NCI-H146 (cell line): ENCODE data around the gene TENM3.
"Not testable (repeated sequence)": the region's sequence is repeated elsewhere in the genome, so short reads cannot be mapped to it uniquely, and the experiment has no call there.

ENCODE experiments used
- DNase-seq: peaks from one replicate; lab custom pipeline; 2025; lab: John Stamatoyannopoulos, UW

TENM3 gene

GRCh38 chr4:182337366-182337765, 94.2 kb downstream of the TENM3 start:
- DNase-seq: no peak

GRCh38 chr4:182338063-182338462, 94.9 kb downstream of the TENM3 start:
- no peak for DNase-seq

DNA sequence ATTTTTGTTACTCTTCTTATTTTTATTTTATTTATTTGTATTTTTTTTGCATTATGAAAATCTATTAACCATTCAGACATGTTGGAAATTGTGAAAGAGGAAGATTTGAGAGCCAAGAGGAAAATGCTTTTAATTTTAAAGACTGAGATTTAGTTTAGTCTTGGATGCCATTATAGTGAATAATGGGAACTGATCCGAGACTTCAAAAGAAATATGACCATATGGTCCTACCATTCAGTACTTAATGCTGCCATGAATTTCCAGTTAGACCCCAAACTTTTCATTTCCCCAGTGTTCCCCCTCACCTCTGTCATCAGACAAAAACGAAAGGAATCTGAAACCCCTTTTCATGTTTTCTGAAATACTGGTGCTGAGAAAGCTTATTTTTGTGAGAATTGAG, 95.5 kb downstream of the TENM3 start:
- no peak for DNase-seq

GRCh38 chr4:182339221-182339641, 96.0 kb downstream of the TENM3 start:
- no peak for DNase-seq

DNA sequence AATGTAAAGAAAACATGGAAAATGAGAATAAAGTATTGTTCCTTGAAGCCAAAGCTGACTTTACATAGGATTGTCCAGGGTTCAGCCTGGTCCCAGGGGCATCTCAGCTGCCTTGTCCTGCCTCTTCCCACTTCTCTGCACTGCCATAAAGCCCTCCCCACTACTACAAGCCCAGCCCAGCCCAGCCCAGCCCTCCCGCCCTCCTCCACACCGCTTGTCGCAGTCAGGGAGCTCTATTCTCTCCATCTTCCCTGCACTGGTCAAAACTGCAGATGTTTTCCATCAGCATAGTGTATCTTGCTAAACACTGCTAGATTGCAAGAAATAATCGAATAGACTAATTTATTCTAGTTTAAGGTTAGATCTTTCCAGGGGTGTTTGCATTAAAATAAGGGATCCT, 100.3 kb downstream of the TENM3 start:
- no peak for DNase-seq

- no peak for DNase-seq
Measured at GRCh38 chr4:182344968-182345367, 101.8 kb downstream of the TENM3 start.

DNA sequence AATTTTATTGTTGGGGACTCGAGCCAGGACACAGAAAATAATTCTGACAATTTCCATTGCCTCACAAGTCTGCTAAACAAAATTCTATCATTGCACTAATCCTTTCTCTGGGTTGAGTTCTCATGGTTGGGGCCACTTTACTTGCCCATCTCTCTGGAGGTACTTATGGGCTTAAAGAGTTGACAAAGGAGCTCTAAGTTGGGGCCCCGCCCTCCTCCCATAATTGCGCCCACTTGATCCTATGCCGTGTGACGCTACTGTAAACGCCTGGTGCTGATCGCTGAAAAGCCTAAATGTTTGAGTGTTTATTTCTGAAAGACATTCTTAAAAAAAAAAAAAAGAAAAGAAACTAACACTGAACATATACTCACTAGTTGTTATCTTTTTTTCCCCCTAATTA, 103.0 kb downstream of the TENM3 start:
- DNase-seq: no peak

- no peak for DNase-seq
Measured at GRCh38 chr4:182346675-182347375, 103.6 kb downstream of the TENM3 start.

GRCh38 chr4:182348779-182349326, 105.7 kb downstream of the TENM3 start:
- DNase-seq: no peak

DNA sequence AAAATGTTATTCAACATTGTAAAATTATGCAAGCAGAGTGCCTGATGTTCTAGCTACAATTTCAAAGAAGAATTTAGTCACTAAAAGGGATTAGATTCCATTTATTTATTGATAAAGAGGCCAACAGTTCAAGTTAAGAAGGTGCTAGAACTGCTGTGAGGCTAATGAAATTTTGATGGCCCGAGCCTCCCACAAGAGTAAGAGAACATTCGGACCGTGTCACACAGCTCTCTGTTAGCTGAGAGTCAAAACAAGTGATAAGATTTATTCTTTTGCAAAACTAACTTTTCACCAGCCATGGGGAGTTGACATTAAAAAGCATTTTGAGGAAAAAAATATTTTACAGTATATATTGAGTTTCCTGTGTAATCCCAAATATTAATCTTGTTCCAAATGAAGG, 106.8 kb downstream of the TENM3 start:
- no peak for DNase-seq

- no peak for DNase-seq
Measured at GRCh38 chr4:182351485-182351884, 108.3 kb downstream of the TENM3 start.

DNA sequence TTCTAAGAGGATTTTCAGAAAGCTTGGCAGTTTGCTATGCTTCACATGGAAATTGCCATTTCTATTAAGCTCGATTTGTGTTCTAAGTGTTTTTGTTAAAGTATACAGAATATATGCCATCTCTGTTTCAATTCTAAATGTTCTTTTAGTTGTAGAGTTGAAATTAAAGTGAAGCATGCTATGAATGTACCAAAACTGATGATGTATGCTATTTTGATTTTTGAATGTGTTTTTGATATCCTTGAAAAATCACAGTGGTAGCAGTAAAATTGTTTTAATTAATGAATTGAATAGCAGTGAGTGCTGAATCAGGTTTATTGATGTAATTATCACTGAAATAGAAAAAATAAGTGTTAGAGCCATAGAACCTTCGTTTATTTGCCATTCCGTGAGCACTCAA, 110.9 kb downstream of the TENM3 start:
- no peak for DNase-seq

- no peak for DNase-seq
Measured at GRCh38 chr4:182354867-182355266, 111.7 kb downstream of the TENM3 start.

GRCh38 chr4:182367153-182367552, 124.0 kb downstream of the TENM3 start:
- no peak for DNase-seq

DNA sequence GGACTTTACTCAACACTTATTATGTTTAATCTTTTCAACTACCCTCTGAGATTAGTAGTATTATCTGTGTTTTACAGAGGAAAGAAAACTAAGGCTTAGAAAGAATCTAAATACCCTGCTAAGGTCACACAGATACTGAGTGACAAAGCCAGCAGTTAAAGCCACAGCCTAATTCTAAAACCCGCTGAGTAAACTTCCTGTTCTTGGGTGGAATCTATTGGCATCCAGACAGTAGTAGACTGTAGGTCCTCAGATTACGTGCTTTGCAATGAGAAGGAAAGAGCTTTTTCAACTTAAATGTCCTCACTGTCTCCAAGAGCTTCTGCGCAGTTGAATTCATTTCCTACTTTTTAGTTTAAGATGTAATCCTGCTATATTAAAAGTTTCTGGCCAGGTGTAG, 126.0 kb downstream of the TENM3 start:
- DNase-seq: no peak

- DNase-seq: no peak
Measured at GRCh38 chr4:182370491-182370890, 127.3 kb downstream of the TENM3 start.

DNA sequence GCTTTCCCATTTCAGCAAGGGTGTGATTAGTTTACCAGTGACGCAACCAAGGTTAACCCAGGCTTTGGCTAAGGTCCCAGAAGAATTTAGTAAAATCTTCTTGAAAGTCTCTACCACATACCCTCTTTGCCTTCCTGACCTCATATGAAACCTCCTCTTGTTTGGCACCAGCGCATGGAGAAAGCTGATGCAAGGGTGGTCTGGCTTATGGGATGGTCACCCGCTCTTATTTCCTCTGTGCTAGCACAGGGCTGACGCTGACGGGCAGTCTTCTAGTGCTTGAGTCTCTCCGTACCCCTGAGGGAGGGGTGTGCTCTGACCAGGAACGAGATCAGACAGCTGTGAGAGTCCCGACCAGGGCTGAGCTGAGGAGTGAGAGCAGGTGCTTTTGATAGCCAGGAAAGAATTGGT, 137.6 kb downstream of the TENM3 start:
- no peak for DNase-seq

DNA sequence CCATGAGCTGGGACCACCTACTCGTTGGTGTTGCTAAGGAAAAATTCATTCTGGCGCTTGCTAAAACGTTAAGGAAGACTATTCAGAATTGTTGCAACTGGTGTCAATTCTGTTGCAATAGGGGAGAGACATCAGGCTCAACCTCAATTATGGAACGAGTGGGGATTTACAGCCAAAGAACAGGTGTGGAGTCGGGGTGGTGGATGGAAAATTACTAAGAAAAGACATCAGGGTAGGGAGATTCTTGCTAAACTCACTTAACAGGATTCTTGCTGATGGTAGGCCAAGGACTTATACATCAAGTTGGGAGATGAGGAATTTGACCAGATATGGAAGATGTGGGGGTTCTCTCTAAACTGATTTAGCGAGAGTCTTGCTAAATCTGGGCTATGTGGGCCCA, 139.7 kb downstream of the TENM3 start:
- no peak for DNase-seq

DNA sequence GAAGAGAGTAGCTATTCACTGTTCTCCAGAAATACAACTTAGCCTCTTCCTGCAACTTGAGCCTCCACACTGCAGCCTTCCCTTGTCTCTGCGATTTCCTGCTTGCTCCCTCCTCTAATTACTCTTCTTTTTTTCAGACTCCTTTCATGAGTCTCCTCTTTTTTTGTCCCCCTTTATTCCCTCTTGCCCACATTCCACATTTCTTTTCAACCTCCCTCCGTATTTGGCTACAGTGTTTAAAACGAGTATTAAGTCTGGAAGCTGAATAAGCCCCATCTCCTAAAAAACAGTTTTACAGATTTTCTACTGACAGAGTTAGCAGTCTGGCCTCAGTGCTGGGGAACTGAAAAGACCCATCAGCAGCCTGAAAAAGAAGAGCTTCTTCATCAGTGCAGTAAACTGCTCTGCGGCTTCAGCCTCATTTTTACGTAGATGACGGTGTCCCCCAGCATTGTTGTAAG, 141.5 kb downstream of the TENM3 start:
- no peak for DNase-seq

GRCh38 chr4:182385897-182386296, 142.7 kb downstream of the TENM3 start:
- no peak for DNase-seq

GRCh38 chr4:182386576-182386975, 143.4 kb downstream of the TENM3 start:
- DNase-seq: not testable (repeated sequence)

GRCh38 chr4:182391111-182391684, 148.0 kb downstream of the TENM3 start:
- DNase-seq: peak; percentile 8

- no peak for DNase-seq
Measured at GRCh38 chr4:182394181-182394580, 151.0 kb downstream of the TENM3 start.

- no peak for DNase-seq
Measured at GRCh38 chr4:182400081-182400480, 156.9 kb downstream of the TENM3 start.
